H1 (cell line): Measurements from ENCODE around the gene RNPEPL1. TPM values are rescaled to one million over a fixed set of nuclear protein-coding genes. Genes with fewer than 3 reads are reported as not detected.

ENCODE experiments used
- ASH2L ChIP-seq: fragments of 200-600, 300-600 bp; sonication (generic); IDR thresholded peaks from one replicate; pipeline ENCODE4 v1.7.1; 2017; ENCODE audit warnings: low read length
- EP300 ChIP-seq, 2 experiments: IDR thresholded peaks; 1 replicate in 1 of 2; 2 replicates in 1 of 2; pipeline ENCODE4 v1.6.1; 2011 to 2012; ENCODE audit warnings: low read depth in 2 of 2, low read length in 2 of 2, mild to moderate bottlenecking in 2 of 2, borderline replicate concordance in 1 of 2, inconsistent platforms in 1 of 2, moderate library complexity in 1 of 2
- JUND ChIP-seq: IDR thresholded peaks from 2 replicates; pipeline ENCODE4 v1.6.1; 2011; ENCODE audit warnings: mild to moderate bottlenecking, improper control_type of control experiment, low read length
- KDM4A ChIP-seq: IDR thresholded peaks from one replicate; pipeline ENCODE4 v1.7.1; 2012; ENCODE audit warnings: low read depth, mild to moderate bottlenecking, moderate library complexity, low read length, inconsistent platforms; ENCODE audit not compliant: severe bottlenecking
- PHF8 ChIP-seq: fragments of 200-600 bp; sonication (generic); conservative IDR thresholded peaks from 2 replicates; pipeline ENCODE4 v1.7.1; 2012; ENCODE audit warnings: low read depth, mild to moderate bottlenecking, inconsistent platforms, low read length, moderate library complexity
- POLR2A ChIP-seq, 2 experiments: IDR thresholded peaks; 1 replicate in 1 of 2; 2 replicates in 1 of 2; pipeline ENCODE4 v1.6.1; 2011; ENCODE audit warnings: low read depth in 2 of 2, low read length in 2 of 2, mild to moderate bottlenecking in 2 of 2; ENCODE audit errors: control extremely low read depth in 1 of 2
- SAP30 ChIP-seq: fragments of 300-600 bp; sonication (generic); IDR thresholded peaks from 2 replicates; pipeline ENCODE4 v1.7.1; 2012; ENCODE audit warnings: low read length, moderate library complexity, mild to moderate bottlenecking, inconsistent platforms; ENCODE audit not compliant: insufficient read depth, insufficient replicate concordance
- TCF12 ChIP-seq: IDR thresholded peaks from 2 replicates; pipeline ENCODE4 v1.6.1; 2011; ENCODE audit warnings: low read depth, mild to moderate bottlenecking, low read length
- USF2 ChIP-seq: IDR thresholded peaks from 2 replicates; pipeline ENCODE4 v1.6.1; 2011; ENCODE audit warnings: low read length, improper control_type of control experiment
- polyA plus RNA-seq, 7 experiments: library from polyadenylated mRNA; depleted of rRNA in 3 of 7; stranded (reverse) in 5 of 7; unstranded in 2 of 7; fragments of >200 nt in 5 of 7; fragments of 200-250 nt in 2 of 7; gene quantifications; 1 replicate in 5 of 7; 2 replicates in 1 of 7; 4 replicates in 1 of 7; pipeline versions ENCODE4 v1.2.1 to v1.2.3, GENCODE V29; 2011 to 2013; ENCODE audit warnings: missing spikeins in 2 of 7, mixed read lengths in 2 of 7
- total RNA-seq: library from RNA; stranded (reverse); fragmentation: NEBNext Ultra II Directional; extraction: Animal tissue kit (Norgen Biotek cat#: 25700); gene quantifications from 2 replicates; pipeline ENCODE4 v1.2.1, GENCODE V29; 2021

Gene RNPEPL1
- total and polyA plus RNA-seq, 2 of the 8 experiments (the other 6 are each of a cell fraction or from before 2014, with no cell fraction given) = 9.0 to 11.3 TPM

GRCh38 chr2:240595381-240596079 lies 27.2 kb downstream of the RNPEPL1 start (continued):
- TF ChIP-seq KDM4A (no peak), PHF8 (no peak), EP300 (IDR thresholded peaks at IDR 0.05; ENCODE audit: borderline replicate concordance in 1 of 2, low read depth in 2 of 2, low read length in 2 of 2) (no peak), ASH2L (no peak), POLR2A (IDR thresholded peaks at IDR 0.05; ENCODE audit: control extremely low read depth in 1 of 2, low read depth in 2 of 2, low read length in 2 of 2) (no peak), JUND (no peak), SAP30 (no peak), TCF12 (no peak), USF2 (no peak)
